GM23338 (cell line): ENCODE measurements around the gene MEGF8.

Source experiments
- CREB1 ChIP-seq: fragments of 250-450 bp; sonication (Bioruptor Pico); IDR thresholded peaks from 2 replicates; pipeline ENCODE4 v1.5.0; 2020; ENCODE audit warnings: low read depth, mild to moderate bottlenecking, moderate library complexity
- CTCF ChIP-seq, 2 experiments: fragments of 200-600 bp in 1 of 2; sonication (generic) in 1 of 2; conservative IDR thresholded peaks; 2 replicates each; pipeline versions ENCODE4 v1.5.1 to v1.6.1; 2016 to 2017; ENCODE audit warnings: antibody characterized with exemption in 2 of 2, low read depth in 2 of 2, mild to moderate bottlenecking in 2 of 2, moderate library complexity in 1 of 2
- EZH2 ChIP-seq: fragments of 200-600 bp; sonication (generic); IDR thresholded peaks from one replicate; pipeline ENCODE4 v1.8.0; 2017; ENCODE audit warnings: antibody characterized with exemption, mild to moderate bottlenecking, low read depth; ENCODE audit not compliant: unreplicated experiment
- EZH2phosphoT487 ChIP-seq: fragments of 200-600 bp; sonication (generic); IDR thresholded peaks from one replicate; pipeline ENCODE4 v1.8.1; 2018; ENCODE audit warnings: antibody characterized with exemption; ENCODE audit not compliant: unreplicated experiment
- POLR2AphosphoS5 ChIP-seq: IDR thresholded peaks from 2 replicates; pipeline ENCODE4 v1.6.1; 2016; ENCODE audit warnings: antibody characterized with exemption, low read depth
- REST ChIP-seq: IDR thresholded peaks from one replicate; pipeline ENCODE4 v1.6.1; 2018; ENCODE audit warnings: antibody characterized with exemption; ENCODE audit not compliant: unreplicated experiment
- ZNF462 ChIP-seq: fragments of 250-450 bp; sonication (Bioruptor Pico); IDR thresholded peaks from 2 replicates; pipeline ENCODE4 v1.5.0; 2020; ENCODE audit warnings: mild to moderate bottlenecking, moderate library complexity

- TF ChIP-seq CTCF (conservative IDR thresholded peaks at IDR 0.05; ENCODE audit: low read depth in 2 of 2), result no peak
- no peak for TF ChIP-seq POLR2AphosphoS5
- TF ChIP-seq REST, result no peak
- no peak for TF ChIP-seq EZH2
- TF ChIP-seq EZH2phosphoT487, result no peak
- no peak for TF ChIP-seq CREB1 (CRISPR knock-in tag)
- no peak for TF ChIP-seq ZNF462 (CRISPR knock-in tag)
Measured at GRCh38 chr19:42328854-42329253, 3.4 kb downstream of the MEGF8 start.
